Stimulated activated CD4-positive, alpha-beta T cell treated with anti-CD3 and anti-CD28 coated beads, TNF-alpha, amount 100 ng/mL, for 4 hours (primary cell): ENCODE measurements around the gene MX2.

Source experiments
- DNase-seq, 3 experiments: peaks; one replicate each; pipeline ENCODE4 v3.0.0-alpha.2; 2020; ENCODE audit warnings: low read depth in 3 of 3

The MX2 gene

GRCh38 chr21:41387042-41387819 lies 25.4 kb downstream of the MX2 start:
- DNase-seq = no peak

- no peak for DNase-seq
These were observed 26.0 kb downstream of the MX2 start for GRCh38 chr21:41387824-41388223.

GRCh38 chr21:41388259-41388658 lies 26.4 kb downstream of the MX2 start:
- DNase-seq = no peak

GRCh38 chr21:41390043-41390639 lies 28.3 kb downstream of the MX2 start:
- no peak for DNase-seq

GRCh38 chr21:41393876-41394465 lies 32.1 kb downstream of the MX2 start:
- DNase-seq = no peak

- DNase-seq = no peak
These were observed 34.8 kb downstream of the MX2 start for GRCh38 chr21:41396558-41397075.

GRCh38 chr21:41397471-41397891 lies 35.7 kb downstream of the MX2 start:
- no peak for DNase-seq

- DNase-seq = no peak
These were observed 36.4 kb downstream of the MX2 start for GRCh38 chr21:41398251-41398650.

GRCh38 chr21:41398831-41399230 lies 37.0 kb downstream of the MX2 start:
- DNase-seq = no peak

- DNase-seq = no peak
These were observed 37.5 kb downstream of the MX2 start for GRCh38 chr21:41399246-41399800.

GRCh38 chr21:41402231-41402630 lies 40.4 kb downstream of the MX2 start:
- no peak for DNase-seq

- DNase-seq = no peak
These were observed 41.0 kb downstream of the MX2 start for GRCh38 chr21:41402796-41403195.

- DNase-seq = no peak
These were observed 41.5 kb downstream of the MX2 start for GRCh38 chr21:41403331-41403730.

- no peak for DNase-seq
These were observed 42.1 kb downstream of the MX2 start for GRCh38 chr21:41403966-41404365.

- no peak for DNase-seq
These were observed 43.5 kb downstream of the MX2 start for GRCh38 chr21:41405321-41405720.

GRCh38 chr21:41406340-41406739 lies 44.5 kb downstream of the MX2 start:
- DNase-seq = no peak

GRCh38 chr21:41407541-41408460 lies 46.0 kb downstream of the MX2 start:
- DNase-seq = no peak

GRCh38 chr21:41410361-41410760 lies 48.5 kb downstream of the MX2 start:
- DNase-seq = no peak

- DNase-seq = no peak
These were observed 49.1 kb downstream of the MX2 start for GRCh38 chr21:41410767-41411448.

- DNase-seq = no peak
These were observed 49.7 kb downstream of the MX2 start for GRCh38 chr21:41411449-41412089.
